ENCODE results near the gene FAF1. TPM values are rescaled to one million over a fixed set of nuclear protein-coding genes. Genes with fewer than 3 reads are reported as not detected.
"Not testable (repeated sequence)": the region's sequence is repeated elsewhere in the genome, so short reads cannot be mapped to it uniquely, and the experiment has no call there.

Gene FAF1
- total RNA-seq, 4 donors from 2014 or later = 25.1 to 74.6 (median 37.2) TPM

GRCh38 chr1:50934838-50935237 lies 25.2 kb downstream of the FAF1 start:
- Histone ChIP-seq H3K9me3 (no peaks in the 10 kb centered on the region), H3K4me1 (peaks cover 0 to 9% (median 6%) of the 10 kb centered on the region in 4 donors), H3K27me3 (no peaks in the 10 kb centered on the region), H3K27ac (no peak overlapping the region), H3K4me3 (no peak overlapping the region), H3K36me3 (no peaks in the 10 kb centered on the region)
- intact Hi-C loops (cut with DNase I; ENCODE audit: low total_unique reads) = no loop called here
- no peak for DNase-seq
- in situ Hi-C loops (cut with MboI; ENCODE audit: low pct_ligation_motif_present in 1 of 4, low pct_unique_long_range_greater_than_20kb in 1 of 4, low sequenced_read_pairs in 3 of 4) = loop anchor here (25.0 kb wide), 2 partner anchors 102 to 252 kb away; no protein-coding TSS in a partner anchor
- no peak for TF ChIP-seq POLR2AphosphoS5 (IDR thresholded peaks at IDR 0.05)
- no peak for TF ChIP-seq POLR2A (IDR thresholded peaks at IDR 0.05)
- no peak for TF ChIP-seq CTCF (IDR thresholded peaks at IDR 0.05)
- TF ChIP-seq EP300 (IDR thresholded peaks at IDR 0.05; ENCODE audit: low read depth) = no peak

- peaks cover 0 to 16% (median 9%) of the 10 kb centered on the region in 4 donors for H3K4me1 ChIP-seq
- DNase-seq; H3K27me3 ChIP-seq; H3K27ac ChIP-seq; H3K36me3 ChIP-seq; H3K9me3 ChIP-seq; H3K4me3 ChIP-seq; intact Hi-C loops (cut with DNase I; ENCODE audit: low total_unique reads): not testable (repeated sequence)
- in situ Hi-C loops (cut with MboI; ENCODE audit: low pct_ligation_motif_present in 1 of 4, low pct_unique_long_range_greater_than_20kb in 1 of 4, low sequenced_read_pairs in 3 of 4) = loop anchor here (25.0 kb wide), 2 partner anchors 104 to 254 kb away; no protein-coding TSS in a partner anchor
- 92% methylated on average over 3 of the region's 3 CpGs for WGBS, 2 donors (ENCODE audit: low coverage in 1 of 2)
These were observed 26.3 kb downstream of the FAF1 start for GRCh38 chr1:50933770-50934169.

- in situ Hi-C loops (cut with MboI; ENCODE audit: low pct_ligation_motif_present in 1 of 4, low pct_unique_long_range_greater_than_20kb in 1 of 4, low sequenced_read_pairs in 3 of 4) = loop anchor here (25.0 kb wide), 2 partner anchors 105 to 255 kb away; no protein-coding TSS in a partner anchor
- H3K4me3 ChIP-seq; H3K36me3 ChIP-seq; intact Hi-C loops (cut with DNase I; ENCODE audit: low total_unique reads); H3K27me3 ChIP-seq; DNase-seq; H3K9me3 ChIP-seq; H3K27ac ChIP-seq: not testable (repeated sequence)
- peaks cover 0 to 16% (median 9%) of the 10 kb centered on the region in 4 donors for H3K4me1 ChIP-seq
- WGBS, 2 donors (ENCODE audit: low coverage in 1 of 2) = 94 to 97% methylated on average over 4 of the region's 4 CpGs
These were observed 28.0 kb downstream of the FAF1 start for GRCh38 chr1:50932043-50932442.

- H3K27ac ChIP-seq = no peak overlapping the region
- H3K36me3 ChIP-seq = no peaks in the 10 kb centered on the region
- no peak for DNase-seq
- no peak for TF ChIP-seq POLR2A (IDR thresholded peaks at IDR 0.05)
- no peak for TF ChIP-seq CTCF (IDR thresholded peaks at IDR 0.05)
- TF ChIP-seq EP300 (IDR thresholded peaks at IDR 0.05; ENCODE audit: low read depth) = no peak
- no peak for TF ChIP-seq POLR2AphosphoS5 (IDR thresholded peaks at IDR 0.05)
- intact Hi-C loops (cut with DNase I; ENCODE audit: low total_unique reads) (no loop called here), in situ Hi-C loops (cut with MboI; ENCODE audit: low pct_ligation_motif_present in 1 of 4, low pct_unique_long_range_greater_than_20kb in 1 of 4, low sequenced_read_pairs in 3 of 4) (loop anchor here (25.0 kb wide), 2 partner anchors 106 to 256 kb away; no protein-coding TSS in a partner anchor)
- H3K4me3 ChIP-seq = no peak overlapping the region
- peaks cover 0 to 16% (median 8%) of the 10 kb centered on the region in 4 donors for H3K4me1 ChIP-seq
- no peaks in the 10 kb centered on the region for H3K9me3 ChIP-seq
- 74 to 83% methylated on average over 6 of the region's 6 CpGs for WGBS, 2 donors (ENCODE audit: low coverage in 1 of 2)
- no peaks in the 10 kb centered on the region for H3K27me3 ChIP-seq
These were observed 28.9 kb downstream of the FAF1 start for GRCh38 chr1:50930965-50931737.

- no peaks in the 10 kb centered on the region for H3K36me3 ChIP-seq
- no peak overlapping the region for H3K27ac ChIP-seq
- H3K4me1 ChIP-seq = peaks cover 0 to 16% (median 7%) of the 10 kb centered on the region in 4 donors
- H3K27me3 ChIP-seq = no peaks in the 10 kb centered on the region
- intact Hi-C loops (cut with DNase I; ENCODE audit: low total_unique reads) (no loop called here), in situ Hi-C loops (cut with MboI; ENCODE audit: low pct_ligation_motif_present in 1 of 4, low pct_unique_long_range_greater_than_20kb in 1 of 4, low sequenced_read_pairs in 3 of 4) (loop anchor here (25.0 kb wide), 2 partner anchors 107 to 257 kb away; no protein-coding TSS in a partner anchor)
- no peak overlapping the region for H3K4me3 ChIP-seq
- TF ChIP-seq EP300 (IDR thresholded peaks at IDR 0.05; ENCODE audit: low read depth) = no peak
- no peak for TF ChIP-seq POLR2AphosphoS5 (IDR thresholded peaks at IDR 0.05)
- TF ChIP-seq POLR2A (IDR thresholded peaks at IDR 0.05) = no peak
- TF ChIP-seq CTCF (IDR thresholded peaks at IDR 0.05) = no peak
- DNase-seq = no peak
- H3K9me3 ChIP-seq = no peaks in the 10 kb centered on the region
These were observed 29.9 kb downstream of the FAF1 start for GRCh38 chr1:50930193-50930592.

Measured in transverse colon (tissue), 4 donors.